HepG2 (cell line): ENCODE measurements around the gene ARMC10. TPM values are rescaled to one million over a fixed set of nuclear protein-coding genes. Genes with fewer than 3 reads are reported as not detected.

Experiments
- ATF7 ChIP-seq, 2 experiments: fragments of 450-650 bp in 1 of 2; sonication (generic) in 1 of 2; formaldehyde crosslinking in 1 of 2; IDR thresholded peaks; 2 replicates each; pipeline versions ENCODE4 v1.4.0 to v1.6.1; 2016 to 2020; ENCODE audit warnings: antibody characterized with exemption in 1 of 2, mild to moderate bottlenecking in 1 of 2, missing genetic modification reagents in 1 of 2
- KDM6A ChIP-seq: IDR thresholded peaks from 2 replicates; pipeline ENCODE4 v1.6.1; 2016; ENCODE audit warnings: low read depth
- NAIF1 ChIP-seq: sonication (generic); formaldehyde crosslinking; IDR thresholded peaks from 2 replicates; pipeline ENCODE4 v1.5.0; 2020; ENCODE audit warnings: mild to moderate bottlenecking, missing genetic modification reagents, borderline replicate concordance
- NKX3-1 ChIP-seq: sonication (generic); formaldehyde crosslinking; IDR thresholded peaks from 2 replicates; pipeline ENCODE4 v1.5.0; 2020; ENCODE audit warnings: missing genetic modification reagents
- RARG ChIP-seq: sonication (generic); formaldehyde crosslinking; IDR thresholded peaks from 2 replicates; pipeline ENCODE4 v1.4.0; 2020; ENCODE audit warnings: low read depth, mild to moderate bottlenecking, missing genetic modification reagents
- SPEN ChIP-seq: sonication (generic); formaldehyde crosslinking; IDR thresholded peaks from 2 replicates; pipeline ENCODE4 v1.5.1; 2020; ENCODE audit warnings: low read depth, mild to moderate bottlenecking, missing genetic modification reagents
- ZBTB20 ChIP-seq: sonication (generic); formaldehyde crosslinking; IDR thresholded peaks from 2 replicates; pipeline ENCODE4 v1.8.1; 2023; ENCODE audit warnings: missing genetic modification reagents, low read depth, mild to moderate bottlenecking, borderline replicate concordance
- ZFP36L2 ChIP-seq: sonication (generic); formaldehyde crosslinking; IDR thresholded peaks from 2 replicates; pipeline ENCODE4 v1.4.0; 2020; ENCODE audit warnings: missing genetic modification reagents
- ZNF205 ChIP-seq: IDR thresholded peaks from 2 replicates; pipeline ENCODE4 v1.6.1; 2018; ENCODE audit warnings: missing biosample characterization, missing genetic modification reagents
- ZNF367 ChIP-seq: sonication (generic); formaldehyde crosslinking; IDR thresholded peaks from 2 replicates; pipeline ENCODE4 v1.4.0; 2020; ENCODE audit warnings: missing genetic modification reagents, borderline replicate concordance
- ZNF44 ChIP-seq: sonication (generic); formaldehyde crosslinking; IDR thresholded peaks from 2 replicates; pipeline ENCODE4 v1.5.1; 2020; ENCODE audit warnings: mild to moderate bottlenecking, missing genetic modification reagents
- ZNF570 ChIP-seq: sonication (generic); formaldehyde crosslinking; IDR thresholded peaks from 2 replicates; pipeline ENCODE4 v1.4.0; 2020; ENCODE audit warnings: mild to moderate bottlenecking, missing genetic modification reagents, borderline replicate concordance
- ZNF768 ChIP-seq: sonication (generic); formaldehyde crosslinking; IDR thresholded peaks from 2 replicates; pipeline ENCODE4 v1.4.0; 2020; ENCODE audit warnings: missing genetic modification reagents
- ZSCAN30 ChIP-seq: sonication (generic); formaldehyde crosslinking; IDR thresholded peaks from 2 replicates; pipeline ENCODE4 v1.5.0; 2020; ENCODE audit warnings: mild to moderate bottlenecking, missing genetic modification reagents
- polyA plus RNA-seq, 8 experiments: library from polyadenylated mRNA; depleted of rRNA in 3 of 8; stranded (reverse) in 7 of 8; unstranded in 1 of 8; fragments of >200 nt; fragmentation: Illumina TruSeq in 4 of 8; extraction: Trizol in 4 of 8; gene quantifications; 2 replicates each; pipeline versions ENCODE4 v1.2.1 to v1.2.3, GENCODE V29; 2011 to 2016; ENCODE audit warnings: low read depth in 4 of 8, missing spikeins in 1 of 8, mixed read lengths in 1 of 8; ENCODE audit not compliant: insufficient read depth in 1 of 8
- total RNA-seq, 5 experiments: library from RNA; depleted of rRNA; stranded (reverse); fragments of >200 nt; fragmentation: Illumina TruSeq; extraction: Trizol; gene quantifications; 2 replicates each; pipeline ENCODE4 v1.2.3, GENCODE V29; 2016; ENCODE audit warnings: low read depth in 1 of 5
- TF ChIP-seq, protein P1 (sequence below): IDR thresholded peaks from 2 replicates; pipeline ENCODE4 v1.6.1; 2016; ENCODE audit warnings: mild to moderate bottlenecking
- TF ChIP-seq, protein P2 (sequence below): sonication (generic); formaldehyde crosslinking; IDR thresholded peaks from 2 replicates; pipeline ENCODE4 v1.4.0; 2020; ENCODE audit warnings: missing genetic modification reagents
- TF ChIP-seq, protein P3 (sequence below): IDR thresholded peaks from 2 replicates; pipeline ENCODE4 v1.6.1; 2016; ENCODE audit warnings: missing compliant biosample characterization, missing genetic modification reagents, borderline replicate concordance
- TF ChIP-seq, protein P4 (sequence below): sonication (generic); formaldehyde crosslinking; IDR thresholded peaks from 2 replicates; pipeline ENCODE4 v1.8.1; 2022; ENCODE audit warnings: mild to moderate bottlenecking, missing genetic modification reagents
- TF ChIP-seq, protein P5 (sequence below): sonication (generic); formaldehyde crosslinking; IDR thresholded peaks from 2 replicates; pipeline ENCODE4 v1.4.0; 2020; ENCODE audit warnings: missing genetic modification reagents
- TF ChIP-seq, protein P6 (sequence below): sonication (generic); formaldehyde crosslinking; IDR thresholded peaks from 2 replicates; pipeline ENCODE4 v1.5.1; 2020; ENCODE audit warnings: missing genetic modification reagents, mild to moderate bottlenecking, borderline replicate concordance

The ARMC10 gene
- total and polyA plus RNA-seq, 2 of the 13 experiments (the other 11 are each of a cell fraction or from before 2014, with no cell fraction given) = 11.3 to 23.7 TPM

DNA sequence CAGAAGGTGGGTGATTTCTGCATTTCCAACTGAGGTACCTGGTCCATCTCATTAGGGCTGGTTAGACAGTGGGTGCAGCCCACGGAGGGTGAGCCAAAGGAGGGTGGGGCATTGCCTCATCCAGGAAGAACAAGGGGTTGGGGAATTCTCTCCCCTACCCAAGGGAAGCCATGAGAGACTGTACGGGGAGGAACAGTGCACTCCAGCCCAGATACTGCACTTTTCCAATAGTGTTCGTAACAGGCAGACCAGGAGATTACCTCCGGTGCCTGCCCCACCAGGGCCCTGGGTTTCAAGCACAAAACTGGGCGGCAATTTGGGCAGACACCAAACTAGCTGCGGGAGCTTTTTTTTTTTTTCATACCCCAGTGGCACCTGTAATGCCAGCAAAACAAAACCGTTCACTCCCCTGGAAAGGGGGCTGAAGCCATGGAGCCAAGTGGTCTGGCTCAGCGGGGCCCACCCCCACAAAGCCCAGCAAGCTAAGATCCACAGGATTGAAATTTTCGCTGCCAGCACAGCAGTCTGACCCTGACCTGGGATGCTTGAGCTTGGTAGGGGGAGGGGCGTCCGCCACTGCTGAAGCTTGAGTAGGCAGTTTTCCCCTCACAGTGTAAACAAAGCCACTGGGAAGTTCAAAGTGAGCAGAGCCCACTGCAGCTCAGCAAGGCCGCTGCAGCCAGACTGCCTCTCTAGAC lies 31.2 kb downstream of the ARMC10 start (continued):
- TF ChIP-seq, protein P1, sequence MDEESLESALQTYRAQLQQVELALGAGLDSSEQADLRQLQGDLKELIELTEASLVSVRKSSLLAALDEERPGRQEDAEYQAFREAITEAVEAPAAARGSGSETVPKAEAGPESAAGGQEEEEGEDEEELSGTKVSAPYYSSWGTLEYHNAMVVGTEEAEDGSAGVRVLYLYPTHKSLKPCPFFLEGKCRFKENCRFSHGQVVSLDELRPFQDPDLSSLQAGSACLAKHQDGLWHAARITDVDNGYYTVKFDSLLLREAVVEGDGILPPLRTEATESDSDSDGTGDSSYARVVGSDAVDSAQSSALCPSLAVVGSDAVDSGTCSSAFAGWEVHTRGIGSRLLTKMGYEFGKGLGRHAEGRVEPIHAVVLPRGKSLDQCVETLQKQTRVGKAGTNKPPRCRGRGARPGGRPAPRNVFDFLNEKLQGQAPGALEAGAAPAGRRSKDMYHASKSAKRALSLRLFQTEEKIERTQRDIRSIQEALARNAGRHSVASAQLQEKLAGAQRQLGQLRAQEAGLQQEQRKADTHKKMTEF (CRISPR knock-in tag) = peak; percentile 49; the same call in 1 of the 2 replicates
- TF ChIP-seq ZNF205 (CRISPR knock-in tag) (peak; percentile 35; the same call in 1 of the 2 replicates), NAIF1 (CRISPR knock-in tag) (no peak), ZBTB20 (CRISPR knock-in tag) (no peak), NKX3-1 (CRISPR knock-in tag) (no peak), SPEN (no peak), KDM6A (CRISPR knock-in tag) (peak; percentile 82), ZNF768 (no peak), ZFP36L2 (CRISPR knock-in tag) (no peak), ATF7 (IDR thresholded peaks at IDR 0.05) (no peak), ATF7 (CRISPR knock-in tag; IDR thresholded peaks at IDR 0.05) (no peak), ZNF570 (no peak), ZNF44 (CRISPR knock-in tag) (no peak), ZSCAN30 (CRISPR knock-in tag) (no peak), ZNF367 (CRISPR knock-in tag) (no peak), RARG (CRISPR knock-in tag) (no peak)
- TF ChIP-seq, protein P2, sequence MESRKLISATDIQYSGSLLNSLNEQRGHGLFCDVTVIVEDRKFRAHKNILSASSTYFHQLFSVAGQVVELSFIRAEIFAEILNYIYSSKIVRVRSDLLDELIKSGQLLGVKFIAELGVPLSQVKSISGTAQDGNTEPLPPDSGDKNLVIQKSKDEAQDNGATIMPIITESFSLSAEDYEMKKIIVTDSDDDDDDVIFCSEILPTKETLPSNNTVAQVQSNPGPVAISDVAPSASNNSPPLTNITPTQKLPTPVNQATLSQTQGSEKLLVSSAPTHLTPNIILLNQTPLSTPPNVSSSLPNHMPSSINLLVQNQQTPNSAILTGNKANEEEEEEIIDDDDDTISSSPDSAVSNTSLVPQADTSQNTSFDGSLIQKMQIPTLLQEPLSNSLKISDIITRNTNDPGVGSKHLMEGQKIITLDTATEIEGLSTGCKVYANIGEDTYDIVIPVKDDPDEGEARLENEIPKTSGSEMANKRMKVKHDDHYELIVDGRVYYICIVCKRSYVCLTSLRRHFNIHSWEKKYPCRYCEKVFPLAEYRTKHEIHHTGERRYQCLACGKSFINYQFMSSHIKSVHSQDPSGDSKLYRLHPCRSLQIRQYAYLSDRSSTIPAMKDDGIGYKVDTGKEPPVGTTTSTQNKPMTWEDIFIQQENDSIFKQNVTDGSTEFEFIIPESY (CRISPR knock-in tag) = no peak
- TF ChIP-seq, protein P3, sequence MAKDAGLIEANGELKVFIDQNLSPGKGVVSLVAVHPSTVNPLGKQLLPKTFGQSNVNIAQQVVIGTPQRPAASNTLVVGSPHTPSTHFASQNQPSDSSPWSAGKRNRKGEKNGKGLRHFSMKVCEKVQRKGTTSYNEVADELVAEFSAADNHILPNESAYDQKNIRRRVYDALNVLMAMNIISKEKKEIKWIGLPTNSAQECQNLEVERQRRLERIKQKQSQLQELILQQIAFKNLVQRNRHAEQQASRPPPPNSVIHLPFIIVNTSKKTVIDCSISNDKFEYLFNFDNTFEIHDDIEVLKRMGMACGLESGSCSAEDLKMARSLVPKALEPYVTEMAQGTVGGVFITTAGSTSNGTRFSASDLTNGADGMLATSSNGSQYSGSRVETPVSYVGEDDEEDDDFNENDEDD (CRISPR knock-in tag) = no peak
- TF ChIP-seq, protein P4, sequence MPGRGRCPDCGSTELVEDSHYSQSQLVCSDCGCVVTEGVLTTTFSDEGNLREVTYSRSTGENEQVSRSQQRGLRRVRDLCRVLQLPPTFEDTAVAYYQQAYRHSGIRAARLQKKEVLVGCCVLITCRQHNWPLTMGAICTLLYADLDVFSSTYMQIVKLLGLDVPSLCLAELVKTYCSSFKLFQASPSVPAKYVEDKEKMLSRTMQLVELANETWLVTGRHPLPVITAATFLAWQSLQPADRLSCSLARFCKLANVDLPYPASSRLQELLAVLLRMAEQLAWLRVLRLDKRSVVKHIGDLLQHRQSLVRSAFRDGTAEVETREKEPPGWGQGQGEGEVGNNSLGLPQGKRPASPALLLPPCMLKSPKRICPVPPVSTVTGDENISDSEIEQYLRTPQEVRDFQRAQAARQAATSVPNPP (CRISPR knock-in tag) = no peak
- TF ChIP-seq, protein P5, sequence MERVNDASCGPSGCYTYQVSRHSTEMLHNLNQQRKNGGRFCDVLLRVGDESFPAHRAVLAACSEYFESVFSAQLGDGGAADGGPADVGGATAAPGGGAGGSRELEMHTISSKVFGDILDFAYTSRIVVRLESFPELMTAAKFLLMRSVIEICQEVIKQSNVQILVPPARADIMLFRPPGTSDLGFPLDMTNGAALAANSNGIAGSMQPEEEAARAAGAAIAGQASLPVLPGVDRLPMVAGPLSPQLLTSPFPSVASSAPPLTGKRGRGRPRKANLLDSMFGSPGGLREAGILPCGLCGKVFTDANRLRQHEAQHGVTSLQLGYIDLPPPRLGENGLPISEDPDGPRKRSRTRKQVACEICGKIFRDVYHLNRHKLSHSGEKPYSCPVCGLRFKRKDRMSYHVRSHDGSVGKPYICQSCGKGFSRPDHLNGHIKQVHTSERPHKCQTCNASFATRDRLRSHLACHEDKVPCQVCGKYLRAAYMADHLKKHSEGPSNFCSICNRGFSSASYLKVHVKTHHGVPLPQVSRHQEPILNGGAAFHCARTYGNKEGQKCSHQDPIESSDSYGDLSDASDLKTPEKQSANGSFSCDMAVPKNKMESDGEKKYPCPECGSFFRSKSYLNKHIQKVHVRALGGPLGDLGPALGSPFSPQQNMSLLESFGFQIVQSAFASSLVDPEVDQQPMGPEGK (CRISPR knock-in tag) = peak; percentile 66
- TF ChIP-seq, protein P6, sequence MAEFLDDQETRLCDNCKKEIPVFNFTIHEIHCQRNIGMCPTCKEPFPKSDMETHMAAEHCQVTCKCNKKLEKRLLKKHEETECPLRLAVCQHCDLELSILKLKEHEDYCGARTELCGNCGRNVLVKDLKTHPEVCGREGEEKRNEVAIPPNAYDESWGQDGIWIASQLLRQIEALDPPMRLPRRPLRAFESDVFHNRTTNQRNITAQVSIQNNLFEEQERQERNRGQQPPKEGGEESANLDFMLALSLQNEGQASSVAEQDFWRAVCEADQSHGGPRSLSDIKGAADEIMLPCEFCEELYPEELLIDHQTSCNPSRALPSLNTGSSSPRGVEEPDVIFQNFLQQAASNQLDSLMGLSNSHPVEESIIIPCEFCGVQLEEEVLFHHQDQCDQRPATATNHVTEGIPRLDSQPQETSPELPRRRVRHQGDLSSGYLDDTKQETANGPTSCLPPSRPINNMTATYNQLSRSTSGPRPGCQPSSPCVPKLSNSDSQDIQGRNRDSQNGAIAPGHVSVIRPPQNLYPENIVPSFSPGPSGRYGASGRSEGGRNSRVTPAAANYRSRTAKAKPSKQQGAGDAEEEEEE (CRISPR knock-in tag) = no peak
